ELR (cell line): ENCODE data around the gene MAMSTR.
"Not testable (repeated sequence)": the region's sequence is repeated elsewhere in the genome, so short reads cannot be mapped to it uniquely, and the experiment has no call there.

Experiments used
- DNase-seq: peaks from one replicate; pipeline ENCODE4 v3.0.0-alpha.2; 2015; ENCODE audit warnings: low read depth

MAMSTR gene

DNA sequence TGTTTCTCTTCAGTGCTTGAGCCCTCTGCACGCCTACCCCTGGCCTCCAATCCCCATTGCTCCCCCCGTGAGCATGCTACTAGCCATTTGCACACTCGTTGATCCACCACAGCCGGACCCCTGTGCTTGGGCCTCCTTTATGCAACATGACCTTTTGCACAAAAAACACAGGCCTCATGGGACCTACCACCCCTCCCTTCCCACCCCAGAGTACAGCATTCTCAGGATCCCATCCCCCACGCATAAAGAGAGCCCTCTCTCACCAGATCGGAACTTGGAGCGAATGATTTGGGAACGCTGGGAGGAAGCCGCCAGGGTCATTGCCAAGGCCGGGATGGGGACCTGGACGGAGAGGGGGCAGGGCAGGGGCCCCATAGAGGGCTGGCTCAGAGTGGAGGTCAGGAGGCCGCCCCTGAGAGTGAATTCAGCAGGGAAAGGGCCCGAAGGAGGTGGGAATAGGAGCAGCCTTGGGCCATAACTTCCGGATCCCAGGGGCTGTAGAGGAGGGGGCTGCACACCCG, 754 bp downstream of the MAMSTR start:
- DNase-seq = no peak

DNA sequence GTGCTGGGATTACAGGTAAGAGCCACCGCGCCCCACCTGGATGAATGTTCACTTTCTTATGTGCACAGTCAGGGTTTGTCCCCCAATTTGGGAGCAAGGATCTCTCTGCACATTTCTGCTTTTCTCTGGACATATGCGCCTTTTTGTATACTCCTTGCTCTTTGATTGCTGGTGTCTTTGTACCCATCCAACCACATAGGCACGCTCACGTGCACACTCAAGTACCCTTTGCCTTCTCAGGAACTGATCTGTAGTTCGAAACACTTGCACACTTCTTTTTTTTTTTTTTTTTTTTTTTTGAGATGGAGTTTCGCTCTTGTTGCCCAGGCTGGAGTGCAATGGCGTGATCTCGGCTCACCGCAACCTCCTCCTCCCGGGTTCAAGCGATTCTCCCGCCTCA, 1.4 kb downstream of the MAMSTR start:
- not testable (repeated sequence) for DNase-seq

DNA sequence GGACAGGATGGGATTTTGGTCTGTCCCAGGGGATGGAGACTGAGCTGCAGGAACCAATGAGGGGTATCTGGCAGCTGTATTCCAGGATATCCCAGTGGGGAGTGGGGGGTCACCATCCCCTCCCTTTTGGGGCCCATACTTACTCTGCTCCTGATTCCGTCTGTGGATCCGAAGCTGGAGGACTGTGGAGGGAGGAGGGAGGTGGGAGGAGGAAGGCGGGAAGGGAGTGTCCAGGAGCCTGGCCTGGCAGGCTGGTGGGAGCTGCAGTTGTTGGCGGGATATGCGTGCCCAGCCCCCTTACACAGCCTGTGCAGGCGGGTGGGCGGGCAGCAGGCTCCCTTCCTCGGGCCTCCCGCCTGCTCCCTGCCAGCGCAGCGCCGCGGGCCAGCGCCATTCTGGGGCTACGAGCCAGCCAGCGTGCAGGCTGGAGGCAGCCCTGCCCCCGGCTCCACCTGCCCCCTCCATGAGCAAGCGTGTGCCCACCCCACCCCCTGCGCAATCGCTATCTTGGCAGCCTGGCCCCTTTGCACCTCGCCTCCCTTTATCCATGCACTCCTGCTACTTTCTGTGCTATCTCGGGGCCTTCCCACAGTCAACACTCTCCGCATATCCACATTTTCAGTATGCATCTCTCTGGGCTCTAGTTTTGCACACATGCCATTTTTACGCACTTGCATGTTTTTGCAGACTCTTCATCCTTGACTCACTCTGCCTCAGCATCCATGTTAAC, 2.8 kb downstream of the MAMSTR start:
- peak; percentile 57 for DNase-seq

DNA sequence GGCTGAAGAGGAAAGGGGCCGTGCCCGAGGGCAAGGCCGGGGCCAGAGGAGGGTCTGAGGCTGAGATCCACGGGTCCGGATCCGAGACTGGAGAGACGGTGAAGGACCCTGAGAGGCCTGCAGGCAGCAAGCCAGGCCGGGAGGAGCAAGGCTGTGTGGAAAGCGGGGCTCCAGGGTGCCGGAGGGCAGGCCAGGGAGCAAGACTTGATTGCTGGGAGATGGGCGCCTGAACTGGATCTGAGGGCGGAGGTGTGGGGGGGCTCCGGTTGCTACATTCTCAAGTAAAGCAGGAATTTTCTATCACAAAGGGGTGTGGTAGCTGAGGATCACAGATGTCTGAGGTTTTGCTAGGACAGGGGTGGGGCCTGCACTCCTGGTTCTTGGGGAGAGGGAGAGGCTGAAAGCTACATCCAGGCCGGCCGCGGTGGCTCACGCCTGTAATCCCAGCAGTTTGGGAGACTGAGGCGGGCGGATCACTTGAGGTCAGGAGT, 3.8 kb downstream of the MAMSTR start:
- DNase-seq = peak; percentile 9

DNA sequence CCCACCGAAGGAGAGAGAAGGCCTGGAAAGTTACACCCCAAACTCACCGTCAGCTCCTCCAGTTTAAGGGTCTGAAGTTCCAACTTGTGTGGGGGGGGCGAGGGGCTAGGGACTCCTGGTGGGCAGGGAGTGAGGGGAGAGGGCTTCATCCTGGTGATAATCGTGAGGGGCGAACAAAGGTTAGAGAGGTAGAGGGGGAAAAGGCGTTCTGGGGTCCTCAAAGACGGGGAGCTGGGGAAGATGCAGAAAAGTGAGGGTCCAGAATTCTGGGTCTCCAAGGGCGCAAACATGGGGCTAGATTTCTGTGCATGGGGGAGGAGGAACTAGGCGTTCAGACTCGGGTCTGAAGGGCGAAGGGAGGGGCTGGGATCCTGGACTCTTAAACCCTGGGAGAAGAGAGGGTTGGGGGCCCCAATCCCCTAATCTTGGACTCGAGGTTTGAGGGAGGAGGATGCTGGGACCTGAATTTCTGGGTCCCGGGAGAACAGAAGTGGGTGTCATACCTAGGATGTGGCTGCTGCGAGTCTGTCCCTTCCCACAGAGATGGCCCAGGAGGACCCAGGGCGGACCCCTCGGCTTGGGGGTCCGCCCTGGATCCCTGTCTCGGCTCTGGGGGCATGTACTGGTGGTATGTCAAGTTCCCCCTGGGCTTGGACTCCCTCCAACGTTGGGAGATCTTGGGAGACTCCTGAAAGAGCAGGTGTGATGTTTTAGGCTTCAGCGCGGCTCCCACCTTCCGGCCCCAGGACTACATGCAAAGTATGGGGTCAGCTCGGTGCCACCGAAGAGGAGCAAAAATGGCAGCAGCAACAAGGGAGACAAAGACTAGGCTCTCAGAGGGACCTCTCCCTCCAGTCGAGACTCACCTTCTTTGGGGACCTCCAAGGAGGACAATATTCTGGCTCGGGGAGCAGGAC, 4.5 kb downstream of the MAMSTR start:
- DNase-seq = no peak

DNA sequence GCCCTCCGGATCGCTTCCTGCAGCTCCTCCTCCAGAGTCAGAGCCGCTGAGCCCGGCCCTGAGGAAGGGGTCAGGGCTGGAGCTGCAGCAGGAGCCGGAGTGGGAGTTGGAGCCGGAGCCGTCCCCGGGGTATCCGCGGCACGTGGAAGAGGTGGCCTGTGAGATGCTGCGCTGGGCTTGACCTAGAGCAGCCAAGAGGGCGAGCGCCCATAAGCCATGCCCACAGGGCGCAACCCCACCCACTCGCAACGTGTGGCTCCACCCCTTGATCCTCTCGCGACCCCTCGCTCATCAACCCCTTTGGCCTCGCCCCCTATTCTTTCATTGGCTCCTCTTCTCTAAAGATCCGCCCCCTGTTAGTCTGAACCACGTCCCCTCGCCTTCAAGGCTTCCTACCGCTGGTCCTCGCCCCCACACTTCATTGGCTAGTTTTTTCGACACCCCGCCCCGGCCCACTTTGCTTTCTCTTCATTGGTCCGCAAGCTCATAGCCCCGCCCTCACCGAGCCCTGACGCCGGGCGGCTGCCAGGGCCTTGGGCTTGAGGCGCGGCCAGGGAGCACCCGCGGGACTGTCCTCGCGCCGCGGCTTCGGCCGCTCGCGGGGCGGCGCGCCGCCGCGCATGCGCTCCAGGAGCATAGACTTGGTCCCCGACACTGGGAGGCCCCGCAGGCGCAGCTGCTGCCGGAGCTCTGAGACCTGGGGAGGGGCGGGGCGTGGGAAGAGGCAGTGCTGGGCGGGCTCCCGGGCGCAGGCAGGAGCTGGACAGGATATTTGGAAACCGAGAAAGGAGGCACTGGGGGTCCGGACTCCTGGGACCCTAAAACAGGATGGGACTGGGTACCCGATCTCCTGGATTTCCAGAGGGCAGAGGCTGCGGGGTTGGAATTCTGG, 5.4 kb downstream of the MAMSTR start:
- peak; percentile 99 for DNase-seq

DNA sequence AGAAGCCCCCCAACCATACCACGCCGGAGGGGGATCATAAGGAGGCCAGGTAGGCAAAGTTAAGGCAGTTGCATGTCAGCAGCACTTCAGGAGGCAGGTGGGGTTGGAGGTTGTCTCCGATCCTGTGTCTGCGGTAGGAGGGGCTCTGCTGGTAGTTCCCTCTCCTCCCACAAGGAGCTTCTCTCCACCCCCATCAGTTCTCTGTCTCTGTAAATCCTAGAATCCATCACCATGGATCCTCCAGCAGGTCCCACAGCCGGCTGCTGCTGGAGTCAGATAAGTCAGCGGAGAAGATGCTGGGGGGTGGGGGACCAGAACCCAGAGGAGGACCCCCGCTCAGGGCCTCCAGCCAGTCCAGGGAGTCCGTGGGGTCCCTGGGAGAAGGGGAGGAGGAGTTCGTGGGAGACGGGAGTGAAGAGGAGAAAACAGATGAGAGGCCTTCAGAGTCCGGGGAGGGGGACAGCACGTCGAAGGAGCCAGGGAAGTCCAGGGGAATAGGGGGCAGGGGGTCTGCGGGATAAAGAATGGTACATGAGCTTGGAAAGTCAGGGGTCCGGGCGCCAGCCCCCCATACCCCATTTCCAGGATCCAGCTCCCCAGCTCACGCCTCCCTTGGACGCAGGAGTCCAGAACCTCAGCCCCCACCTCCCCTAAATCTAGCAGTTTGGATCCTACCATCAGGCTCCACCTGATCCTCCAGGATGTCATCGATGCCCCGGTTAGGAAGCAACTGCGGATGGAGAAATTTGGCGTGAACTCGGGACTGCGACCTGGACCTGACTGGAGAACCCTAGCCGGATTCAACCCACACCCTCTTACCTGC, 6.3 kb downstream of the MAMSTR start:
- DNase-seq = peak; percentile 52

DNA sequence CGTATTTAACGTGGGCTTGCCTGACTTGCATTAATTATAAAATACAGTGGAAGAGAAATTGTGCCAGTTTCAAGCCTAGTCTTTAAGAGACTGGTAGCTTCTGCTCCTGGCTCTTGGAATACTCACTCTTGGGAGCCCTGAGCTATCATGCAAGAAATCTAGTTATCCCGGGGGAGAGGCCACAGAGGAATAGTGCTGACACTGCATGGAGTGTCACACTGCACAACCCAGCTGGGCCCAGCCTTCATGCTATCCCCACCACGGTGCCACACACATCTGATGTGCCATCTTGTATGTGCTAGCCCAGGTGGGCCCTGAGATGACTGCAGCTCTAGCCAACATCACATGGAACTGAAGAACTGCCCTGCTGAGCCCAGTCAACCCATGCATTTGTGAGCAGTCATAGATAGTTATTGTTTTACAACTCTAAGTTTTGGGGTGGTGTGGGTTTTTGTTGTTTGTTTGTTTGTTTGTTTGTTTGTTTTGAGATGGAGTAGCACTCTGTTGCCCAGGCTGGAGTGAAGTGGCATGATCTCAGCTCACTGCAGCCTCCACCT, 8.3 kb downstream of the MAMSTR start:
- no peak for DNase-seq

DNA sequence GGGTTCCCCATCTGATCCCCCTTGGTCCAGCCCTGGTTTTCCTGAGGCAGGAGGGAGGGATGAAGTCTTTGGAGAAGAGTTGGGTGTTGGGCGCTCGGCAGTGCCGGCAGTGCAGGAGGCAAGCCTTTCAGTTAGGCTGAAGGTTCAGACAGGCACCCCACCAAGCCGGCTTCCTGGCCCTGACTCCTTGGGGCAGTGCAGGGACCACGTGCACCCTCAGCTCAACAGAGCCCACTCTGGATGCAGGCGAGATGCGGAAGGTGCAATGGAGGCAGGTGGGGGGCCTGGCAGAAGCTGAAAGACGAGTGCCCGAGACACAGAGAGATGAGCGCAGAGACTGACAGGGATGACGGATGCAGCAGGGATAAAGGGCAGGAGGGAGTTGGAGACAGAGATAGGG, 11.1 kb downstream of the MAMSTR start:
- no peak for DNase-seq

DNA sequence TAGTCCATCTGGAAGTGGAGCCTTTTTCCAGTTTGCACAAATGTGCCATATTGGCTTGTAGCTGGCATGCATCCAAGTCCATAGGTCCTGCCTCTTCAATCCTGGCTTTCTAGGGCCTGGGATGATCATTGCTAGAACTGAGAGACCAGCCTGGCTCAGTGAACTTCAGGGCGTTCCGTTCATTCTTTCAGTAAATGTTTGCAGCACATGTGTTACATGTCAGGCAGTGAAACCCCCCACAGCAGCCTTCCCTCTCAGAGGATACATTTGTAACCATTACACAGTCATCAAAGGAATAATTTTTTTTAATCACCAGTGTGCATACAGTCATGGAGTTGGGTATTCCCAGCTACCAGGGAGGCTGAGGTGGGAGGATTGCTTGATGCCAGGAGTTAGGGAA, 14.1 kb downstream of the MAMSTR start:
- no peak for DNase-seq

DNA sequence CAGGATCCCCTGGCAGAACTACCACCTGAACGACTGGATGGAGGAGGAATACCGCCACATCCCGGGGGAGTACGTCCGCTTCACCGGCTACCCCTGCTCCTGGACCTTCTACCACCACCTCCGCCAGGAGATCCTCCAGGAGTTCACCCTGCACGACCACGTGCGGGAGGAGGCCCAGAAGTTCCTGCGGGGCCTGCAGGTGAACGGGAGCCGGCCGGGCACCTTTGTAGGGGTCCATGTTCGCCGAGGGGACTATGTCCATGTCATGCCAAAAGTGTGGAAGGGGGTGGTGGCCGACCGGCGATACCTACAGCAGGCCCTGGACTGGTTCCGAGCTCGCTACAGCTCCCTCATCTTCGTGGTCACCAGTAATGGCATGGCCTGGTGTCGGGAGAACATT, 16.2 kb downstream of the MAMSTR start:
- DNase-seq = no peak

DNA sequence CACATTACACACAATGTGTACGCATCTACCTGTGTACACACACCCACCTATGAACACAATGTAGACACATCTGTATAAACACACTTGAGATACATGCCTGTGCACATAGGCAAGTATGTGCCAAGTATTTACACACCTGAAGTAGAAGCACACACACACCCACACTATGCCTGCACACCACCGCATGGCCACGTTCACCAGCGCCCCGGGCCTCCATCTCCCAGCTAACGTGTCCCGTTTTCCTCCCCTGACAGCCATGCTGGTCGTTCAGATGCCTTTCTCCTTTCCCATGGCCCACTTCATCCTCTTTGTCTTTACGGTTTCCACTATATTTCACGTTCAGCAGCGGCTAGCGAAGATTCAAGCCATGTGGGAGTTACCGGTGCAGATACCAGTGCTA, 16.8 kb downstream of the MAMSTR start:
- no peak for DNase-seq

DNA sequence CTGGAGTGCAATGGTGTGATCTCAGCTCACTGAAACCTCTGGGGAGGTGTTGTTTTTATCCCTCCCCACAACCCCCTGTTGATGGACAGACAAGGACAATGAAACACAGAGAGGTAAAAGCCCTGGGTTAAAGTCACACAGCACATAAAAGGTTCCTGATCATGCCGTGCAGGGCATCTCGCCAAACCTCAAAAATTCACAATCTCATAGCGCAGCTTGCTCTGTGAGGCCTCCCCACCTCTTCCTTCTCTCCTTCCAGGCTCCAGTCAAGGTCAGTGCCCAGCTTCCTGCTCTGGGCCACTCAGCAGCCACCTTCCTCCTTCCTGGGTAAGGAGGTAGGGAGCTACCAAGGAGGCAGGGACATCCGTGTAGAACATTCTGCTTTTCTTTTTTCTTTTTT, 21.5 kb downstream of the MAMSTR start:
- DNase-seq = peak; percentile 75

DNA sequence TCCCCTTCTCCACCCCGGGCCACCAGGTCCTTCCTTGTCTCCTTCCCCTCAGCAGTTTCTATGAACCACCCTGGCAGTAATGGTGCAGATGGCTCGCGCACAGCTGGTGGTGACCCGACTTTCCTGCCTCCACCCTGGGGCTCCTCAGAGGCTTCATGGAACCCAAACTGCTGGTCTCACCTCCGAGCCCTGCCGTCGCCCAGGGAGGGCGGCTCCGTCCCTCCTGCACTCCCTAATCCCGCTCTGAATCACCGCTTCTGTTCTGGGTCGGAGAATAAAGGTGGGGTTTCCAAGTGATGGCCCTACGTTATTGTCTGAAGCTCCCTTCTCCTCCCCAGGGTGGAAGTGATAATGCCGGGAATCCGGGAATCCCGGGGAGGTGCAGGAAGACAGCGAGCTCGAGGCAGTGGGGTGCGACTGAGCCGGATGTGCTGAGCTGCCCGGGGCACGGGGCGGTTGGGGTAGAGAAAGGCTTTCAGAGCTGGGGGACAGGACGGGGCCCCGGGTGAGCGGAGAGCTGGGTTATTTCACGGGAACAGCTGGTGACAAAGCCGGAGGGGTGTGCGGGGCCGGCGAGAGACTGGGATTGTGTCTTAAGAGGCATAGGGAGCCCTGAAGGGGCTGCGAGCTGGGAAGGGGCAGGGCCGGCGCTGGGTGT, 23.0 kb downstream of the MAMSTR start:
- DNase-seq = no peak

DNA sequence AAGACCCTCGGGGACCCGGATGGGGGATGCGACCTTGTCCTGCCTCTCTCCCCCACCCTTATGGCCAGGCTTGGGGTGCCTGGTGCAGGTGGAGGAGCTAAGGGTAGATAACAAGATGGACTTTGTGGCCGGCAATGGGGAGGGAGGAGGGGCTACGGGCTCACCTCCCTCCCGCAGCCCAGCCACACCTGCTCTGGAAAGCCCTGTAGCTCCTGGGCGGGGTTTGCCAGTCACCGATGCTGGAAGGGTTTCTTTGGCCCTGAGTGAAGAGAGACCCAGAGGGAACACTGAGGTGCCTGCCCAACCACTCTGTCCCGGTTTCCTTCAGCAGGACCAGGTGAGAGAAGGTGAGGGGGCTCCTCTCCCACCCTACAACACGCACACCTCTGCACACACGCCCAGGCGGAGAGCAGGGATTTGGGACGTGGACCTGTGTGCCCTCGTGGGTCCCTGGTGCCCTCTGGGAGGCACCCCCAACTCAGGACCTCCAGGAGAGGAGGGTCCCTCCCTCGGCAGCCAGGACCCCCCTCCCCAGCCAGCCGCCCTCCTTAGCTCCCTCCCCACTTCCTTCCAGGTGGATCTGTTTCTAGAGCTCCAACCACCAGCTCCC, 23.7 kb downstream of the MAMSTR start, which contains the start of gene FUT2:
Gene FUT2, plus strand, starts transcription at position 229 of the 610 bp plus-strand sequence. CDS start 6,986 bp downstream, outside the sequence.
- no peak for DNase-seq

DNA sequence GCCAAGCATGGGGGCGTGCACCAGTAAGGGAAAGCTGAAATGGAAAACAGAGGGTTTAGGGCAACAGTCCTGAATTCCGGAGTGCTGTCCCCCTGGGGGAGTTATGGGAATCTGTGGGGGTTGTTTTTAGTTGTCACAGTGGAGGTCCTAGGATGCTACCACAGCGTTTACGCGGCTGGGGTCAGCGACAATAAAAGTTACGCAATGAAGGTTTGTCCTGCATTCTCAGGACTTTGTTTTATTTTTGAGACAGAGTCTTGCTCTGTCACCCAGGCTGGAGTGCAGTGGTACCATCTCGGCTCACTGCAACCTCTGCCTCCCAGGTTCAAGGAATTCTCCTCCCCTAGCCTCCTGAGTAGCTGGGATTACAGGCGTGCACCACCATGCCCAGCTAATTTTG, 25.9 kb downstream of the MAMSTR start:
- DNase-seq = not testable (repeated sequence)

DNA sequence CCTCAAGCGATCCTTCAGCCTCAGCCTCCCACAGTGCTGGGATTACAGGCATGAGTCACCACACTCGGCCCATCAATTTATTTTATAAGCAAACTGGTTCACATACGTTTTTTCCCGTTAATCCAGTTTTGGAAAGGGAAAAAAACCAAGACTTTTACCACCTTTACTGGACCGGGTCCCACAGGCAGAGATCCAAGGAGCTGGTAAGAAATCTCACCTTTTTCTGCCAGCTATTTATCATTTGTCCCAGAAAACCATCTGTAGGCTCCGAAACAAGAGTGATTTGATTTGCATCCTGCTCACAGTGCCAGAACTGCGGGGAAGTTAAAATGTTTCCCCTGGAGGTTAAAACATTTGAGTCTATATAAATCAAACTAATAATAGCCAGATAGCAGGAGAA, 30.1 kb downstream of the MAMSTR start:
- no peak for DNase-seq

DNA sequence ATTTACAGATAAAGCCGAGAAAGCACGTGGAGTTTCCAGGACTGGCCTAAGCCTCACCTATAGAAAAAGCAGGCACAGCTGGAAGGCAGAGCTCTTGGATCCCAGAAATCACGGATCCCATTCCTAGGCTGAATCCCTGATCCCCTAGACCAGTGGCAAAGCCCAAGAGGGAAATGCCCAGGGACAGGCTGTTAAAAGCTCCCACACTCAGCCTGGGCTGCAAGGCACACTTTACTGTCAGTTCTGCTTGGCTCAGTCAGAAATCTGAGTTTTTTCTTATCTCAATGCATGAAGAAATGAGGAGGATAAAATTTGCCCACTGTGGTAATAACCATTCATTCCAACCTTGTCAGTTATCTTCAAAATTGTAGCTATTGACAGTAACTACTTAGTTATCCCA, 31.7 kb downstream of the MAMSTR start:
- no peak for DNase-seq

DNA sequence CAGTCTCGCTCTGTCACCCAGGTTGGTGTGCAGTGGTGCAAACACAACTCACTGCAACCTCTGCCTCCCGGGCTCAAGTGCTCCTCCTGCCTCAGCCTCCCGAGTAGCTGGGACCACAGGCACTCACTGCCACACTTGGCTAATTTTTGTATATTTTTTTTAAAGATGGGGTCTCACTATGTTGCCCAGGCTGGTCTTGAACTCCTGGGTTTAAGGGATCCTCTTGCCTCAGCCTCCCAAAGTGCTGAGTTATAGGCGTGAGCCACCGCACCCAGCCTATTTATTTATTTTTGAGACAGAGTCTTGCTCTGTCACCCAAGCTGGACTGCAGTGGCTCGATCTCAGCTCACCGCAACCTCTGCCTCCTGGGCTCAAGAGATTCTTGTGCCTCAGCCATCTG, 32.9 kb downstream of the MAMSTR start:
- not testable (repeated sequence) for DNase-seq

DNA sequence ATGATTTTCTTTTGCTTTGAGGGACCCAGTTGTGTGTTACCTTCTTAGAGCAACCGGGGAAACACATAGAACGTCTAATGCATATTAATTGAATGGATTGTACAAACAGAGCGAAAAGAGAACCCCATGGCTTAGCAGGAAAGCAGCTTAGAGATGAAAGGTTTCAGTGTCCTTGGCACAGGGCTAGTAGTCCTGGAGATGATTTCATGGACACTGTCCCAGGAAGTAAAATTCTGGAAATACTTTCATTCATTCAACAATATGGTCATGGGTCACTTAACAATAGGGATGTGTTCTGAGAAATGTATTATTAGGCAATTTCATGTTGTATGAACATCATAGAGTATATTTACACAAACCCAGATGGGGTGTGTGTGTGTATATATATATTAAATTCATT, 33.4 kb downstream of the MAMSTR start:
- no peak for DNase-seq
